ENCODE data around the gene STIM1.

Gene STIM1

GRCh38 chr11:3916962-3917361 is 61.5 kb downstream of the STIM1 start:
- no peak for DNase-seq (ENCODE audit: low read depth)

GRCh38 chr11:3920148-3920852 is 64.8 kb downstream of the STIM1 start:
- DNase-seq (ENCODE audit: low read depth) = peak; percentile 60

GRCh38 chr11:3922056-3922455 is 66.6 kb downstream of the STIM1 start:
- no peak for DNase-seq (ENCODE audit: low read depth)

GRCh38 chr11:3925513-3925912 is 70.0 kb downstream of the STIM1 start:
- DNase-seq (ENCODE audit: low read depth) = no peak

- no peak for DNase-seq (ENCODE audit: low read depth)
Measured at GRCh38 chr11:3926458-3927095, 71.1 kb downstream of the STIM1 start.

- no peak for DNase-seq (ENCODE audit: low read depth)
Measured at GRCh38 chr11:3927129-3927796, 71.8 kb downstream of the STIM1 start.

- no peak for DNase-seq (ENCODE audit: low read depth)
Measured at GRCh38 chr11:3929232-3929631, 73.8 kb downstream of the STIM1 start.

- DNase-seq (ENCODE audit: low read depth) = no peak
Measured at GRCh38 chr11:3929649-3930048, 74.2 kb downstream of the STIM1 start.

GRCh38 chr11:3932698-3933097 is 77.2 kb downstream of the STIM1 start:
- DNase-seq (ENCODE audit: low read depth) = no peak

- no peak for DNase-seq (ENCODE audit: low read depth)
Measured at GRCh38 chr11:3933165-3933628, 77.7 kb downstream of the STIM1 start.

GRCh38 chr11:3934658-3935057 is 79.2 kb downstream of the STIM1 start:
- DNase-seq (ENCODE audit: low read depth) = no peak

GRCh38 chr11:3936517-3936916 is 81.1 kb downstream of the STIM1 start:
- DNase-seq (ENCODE audit: low read depth) = no peak

- no peak for DNase-seq (ENCODE audit: low read depth)
Measured at GRCh38 chr11:3939211-3939610, 83.7 kb downstream of the STIM1 start.

- DNase-seq (ENCODE audit: low read depth) = no peak
Measured at GRCh38 chr11:3939651-3940190, 84.3 kb downstream of the STIM1 start.

- no peak for DNase-seq (ENCODE audit: low read depth)
Measured at GRCh38 chr11:3942160-3942955, 86.9 kb downstream of the STIM1 start.

GRCh38 chr11:3942956-3943497 is 87.6 kb downstream of the STIM1 start:
- no peak for DNase-seq (ENCODE audit: low read depth)

- DNase-seq (ENCODE audit: low read depth) = no peak
Measured at GRCh38 chr11:3944198-3944597, 88.7 kb downstream of the STIM1 start.

GRCh38 chr11:3946455-3947017 is 91.1 kb downstream of the STIM1 start:
- DNase-seq (ENCODE audit: low read depth) = no peak

- DNase-seq (ENCODE audit: low read depth) = peak; percentile 24
Measured at GRCh38 chr11:3947061-3947460, 91.6 kb downstream of the STIM1 start.

- DNase-seq (ENCODE audit: low read depth) = no peak
Measured at GRCh38 chr11:3949125-3949524, 93.7 kb downstream of the STIM1 start.

GRCh38 chr11:3950996-3951660 is 95.7 kb downstream of the STIM1 start:
- DNase-seq (ENCODE audit: low read depth) = no peak
